Ishikawa (cell line): ENCODE results near the gene PLXNA2.

Source experiments
- CEBPB ChIP-seq: IDR thresholded peaks from 2 replicates; pipeline ENCODE4 v1.6.1; 2012
- CREB1 ChIP-seq: IDR thresholded peaks from 2 replicates; pipeline ENCODE4 v1.6.1; 2012; ENCODE audit warnings: low read depth
- EGR1 ChIP-seq: IDR thresholded peaks from 2 replicates; pipeline ENCODE4 v1.6.1; 2012
- EP300 ChIP-seq: IDR thresholded peaks from 2 replicates; pipeline ENCODE4 v1.6.1; 2012; ENCODE audit warnings: borderline replicate concordance
- FOXM1 ChIP-seq: IDR thresholded peaks from 2 replicates; pipeline ENCODE4 v1.6.1; 2012; ENCODE audit warnings: low read depth, borderline replicate concordance
- NFIC ChIP-seq: IDR thresholded peaks from 2 replicates; pipeline ENCODE4 v1.6.1; 2012
- RAD21 ChIP-seq: IDR thresholded peaks from 2 replicates; pipeline ENCODE4 v1.6.1; 2012; ENCODE audit warnings: low read depth
- TAF1 ChIP-seq: IDR thresholded peaks from 2 replicates; pipeline ENCODE4 v1.6.1; 2012; ENCODE audit warnings: low read depth, mild to moderate bottlenecking
- TCF12 ChIP-seq: IDR thresholded peaks from 2 replicates; pipeline ENCODE4 v1.6.1; 2012; ENCODE audit warnings: low read depth
- TEAD4 ChIP-seq: IDR thresholded peaks from 2 replicates; pipeline ENCODE4 v1.6.1; 2012
- USF1 ChIP-seq: IDR thresholded peaks from 2 replicates; pipeline ENCODE4 v1.6.1; 2012
- YY1 ChIP-seq: IDR thresholded peaks from 2 replicates; pipeline ENCODE4 v1.6.1; 2012; ENCODE audit warnings: low read depth
- ZBTB7A ChIP-seq: IDR thresholded peaks from 2 replicates; pipeline ENCODE4 v1.6.1; 2012; ENCODE audit warnings: low read depth
- TF ChIP-seq, protein P1 (sequence below): IDR thresholded peaks from 2 replicates; pipeline ENCODE4 v1.6.1; 2012; ENCODE audit warnings: low read depth, mild to moderate bottlenecking
- TF ChIP-seq, protein P2 (sequence below): IDR thresholded peaks from 2 replicates; pipeline ENCODE4 v1.6.1; 2012

PLXNA2 gene

DNA sequence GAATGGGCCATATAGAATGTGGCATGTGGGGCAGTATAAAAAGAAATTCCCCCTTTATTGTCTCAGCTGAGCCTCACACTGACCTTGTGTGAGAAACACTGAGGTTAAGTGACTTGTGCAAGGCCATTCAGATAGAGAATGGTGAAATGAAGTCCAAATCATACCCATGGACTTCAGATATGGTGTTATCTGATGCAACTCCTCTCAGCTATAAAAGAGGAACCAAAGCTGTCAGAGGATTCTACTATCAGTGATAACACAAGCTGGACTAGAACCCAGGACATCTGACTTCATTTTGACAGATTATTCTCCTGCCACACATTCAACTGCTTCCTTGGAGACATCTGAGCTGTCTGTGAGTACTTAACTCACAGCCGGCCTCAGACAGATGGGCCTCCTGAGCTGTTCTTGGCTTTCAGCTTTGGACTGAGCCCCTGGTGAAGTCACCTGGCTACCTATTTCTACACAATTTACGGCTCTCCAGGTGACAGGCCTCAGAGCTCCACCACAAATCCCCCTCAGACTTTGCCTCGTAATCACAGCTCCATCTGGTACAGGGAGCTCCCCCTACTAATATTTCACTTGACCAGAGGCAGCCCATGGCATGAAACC lies 104.6 kb downstream of the PLXNA2 start:
- TF ChIP-seq FOXM1 (no peak), TEAD4 (no peak), YY1 (no peak)
- TF ChIP-seq, protein P1, sequence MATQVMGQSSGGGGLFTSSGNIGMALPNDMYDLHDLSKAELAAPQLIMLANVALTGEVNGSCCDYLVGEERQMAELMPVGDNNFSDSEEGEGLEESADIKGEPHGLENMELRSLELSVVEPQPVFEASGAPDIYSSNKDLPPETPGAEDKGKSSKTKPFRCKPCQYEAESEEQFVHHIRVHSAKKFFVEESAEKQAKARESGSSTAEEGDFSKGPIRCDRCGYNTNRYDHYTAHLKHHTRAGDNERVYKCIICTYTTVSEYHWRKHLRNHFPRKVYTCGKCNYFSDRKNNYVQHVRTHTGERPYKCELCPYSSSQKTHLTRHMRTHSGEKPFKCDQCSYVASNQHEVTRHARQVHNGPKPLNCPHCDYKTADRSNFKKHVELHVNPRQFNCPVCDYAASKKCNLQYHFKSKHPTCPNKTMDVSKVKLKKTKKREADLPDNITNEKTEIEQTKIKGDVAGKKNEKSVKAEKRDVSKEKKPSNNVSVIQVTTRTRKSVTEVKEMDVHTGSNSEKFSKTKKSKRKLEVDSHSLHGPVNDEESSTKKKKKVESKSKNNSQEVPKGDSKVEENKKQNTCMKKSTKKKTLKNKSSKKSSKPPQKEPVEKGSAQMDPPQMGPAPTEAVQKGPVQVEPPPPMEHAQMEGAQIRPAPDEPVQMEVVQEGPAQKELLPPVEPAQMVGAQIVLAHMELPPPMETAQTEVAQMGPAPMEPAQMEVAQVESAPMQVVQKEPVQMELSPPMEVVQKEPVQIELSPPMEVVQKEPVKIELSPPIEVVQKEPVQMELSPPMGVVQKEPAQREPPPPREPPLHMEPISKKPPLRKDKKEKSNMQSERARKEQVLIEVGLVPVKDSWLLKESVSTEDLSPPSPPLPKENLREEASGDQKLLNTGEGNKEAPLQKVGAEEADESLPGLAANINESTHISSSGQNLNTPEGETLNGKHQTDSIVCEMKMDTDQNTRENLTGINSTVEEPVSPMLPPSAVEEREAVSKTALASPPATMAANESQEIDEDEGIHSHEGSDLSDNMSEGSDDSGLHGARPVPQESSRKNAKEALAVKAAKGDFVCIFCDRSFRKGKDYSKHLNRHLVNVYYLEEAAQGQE: no peak

GRCh38 chr1:208137193-208137592 lies 107.0 kb downstream of the PLXNA2 start:
- TF ChIP-seq ZBTB7A (no peak), YY1 (no peak), CEBPB (no peak), NFIC (no peak), TAF1 (no peak), TEAD4 (no peak), USF1 (no peak), CREB1 (no peak)
- TF ChIP-seq, protein P1: no peak

GRCh38 chr1:208136459-208137182 lies 107.6 kb downstream of the PLXNA2 start:
- TF ChIP-seq EP300: no peak
- no peak for TF ChIP-seq FOXM1
- TF ChIP-seq NFIC: no peak
- TF ChIP-seq TAF1: no peak
- TF ChIP-seq CEBPB: no peak

DNA sequence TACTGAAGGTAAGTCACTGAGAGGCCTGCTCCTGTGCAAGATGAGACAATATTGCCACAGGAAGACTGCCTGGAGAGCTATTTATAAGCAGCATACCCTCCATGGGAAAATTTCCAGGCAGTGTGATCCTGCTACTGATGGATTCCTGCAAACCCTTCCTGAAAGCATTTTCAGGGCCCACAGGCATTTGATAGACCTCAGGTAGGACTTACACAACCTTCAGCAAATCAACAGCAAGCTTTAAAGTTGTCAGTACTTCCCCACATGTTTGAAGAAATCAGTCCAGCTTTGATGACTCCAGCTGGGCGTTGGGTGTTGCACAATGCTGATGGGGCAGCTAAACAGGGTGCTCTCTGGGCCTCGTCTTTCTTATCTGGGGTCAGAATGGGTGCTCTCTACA lies 108.8 kb downstream of the PLXNA2 start:
- TF ChIP-seq TAF1 (no peak), CREB1 (no peak), TEAD4 (no peak), ZBTB7A (no peak), USF1 (no peak), TCF12 (no peak)
- TF ChIP-seq, protein P2, sequence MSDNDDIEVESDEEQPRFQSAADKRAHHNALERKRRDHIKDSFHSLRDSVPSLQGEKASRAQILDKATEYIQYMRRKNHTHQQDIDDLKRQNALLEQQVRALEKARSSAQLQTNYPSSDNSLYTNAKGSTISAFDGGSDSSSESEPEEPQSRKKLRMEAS: no peak

DNA sequence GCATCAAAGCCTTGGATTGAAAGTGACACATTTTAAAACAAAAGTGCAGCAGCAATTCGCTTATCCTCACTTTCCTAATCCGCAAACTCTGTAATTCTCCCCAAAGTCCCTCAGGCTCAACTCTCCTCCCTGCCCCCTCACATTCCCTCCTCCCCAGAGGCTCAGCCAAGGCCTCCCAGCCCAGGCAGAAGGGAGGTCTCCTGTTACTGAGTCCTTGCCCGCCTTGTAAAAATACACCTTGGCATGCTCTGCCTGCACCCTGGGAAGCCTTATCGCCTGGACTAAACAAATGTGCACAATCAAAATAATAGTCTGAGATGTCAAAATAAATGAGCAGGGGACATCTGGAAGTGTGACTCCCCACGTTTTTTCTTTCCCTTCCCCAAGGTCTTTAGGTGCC lies 109.7 kb downstream of the PLXNA2 start:
- TF ChIP-seq EP300 (no peak), TCF12 (no peak), CREB1 (no peak), USF1 (no peak), TAF1 (no peak), NFIC (no peak), RAD21 (no peak), CEBPB (no peak), FOXM1 (no peak), YY1 (no peak), TEAD4 (no peak), ZBTB7A (no peak), EGR1 (no peak)
- TF ChIP-seq, protein P1: no peak
- TF ChIP-seq, protein P2: no peak
